ENCODE data around the gene RTP2. TPM values are rescaled to one million over a fixed set of nuclear protein-coding genes. Genes with fewer than 3 reads are reported as not detected.

The RTP2 gene
- total and polyA plus RNA-seq, 10 of the 15 experiments (the other 5 are each of a cell fraction or from before 2014, with no cell fraction given), result not detected

- no peak for TF ChIP-seq E2F8 (IDR thresholded peaks at IDR 0.05; ENCODE audit: low read depth, partially characterized antibody)
- no peak for TF ChIP-seq RCOR1 (conservative IDR thresholded peaks at IDR 0.05; ENCODE audit: low read depth, low read length)
- peak; percentile 14 for TF ChIP-seq MEF2B (IDR thresholded peaks at IDR 0.05; ENCODE audit: partially characterized antibody, poor library complexity, severe bottlenecking)
- no peak for TF ChIP-seq POLR2AphosphoS2 (IDR thresholded peaks at IDR 0.05; ENCODE audit: low read depth, low read length)
- peak; percentile 90; the same call in 1 of the 2 replicates for TF ChIP-seq STAT1 (conservative IDR thresholded peaks at IDR 0.05)
- peak; percentile 81; the same call in 1 of the 2 replicates for TF ChIP-seq STAT3 (IDR thresholded peaks at IDR 0.05; ENCODE audit: low read depth, low read length)
- no peak for TF ChIP-seq NFYA (IDR thresholded peaks at IDR 0.05; ENCODE audit: borderline replicate concordance, low read depth, low read length)
- peak; percentile 98 for TF ChIP-seq SKIL (IDR thresholded peaks at IDR 0.05; ENCODE audit: low read depth, poor library complexity, severe bottlenecking)
- no peak for TF ChIP-seq MTA3 (IDR thresholded peaks at IDR 0.05; ENCODE audit: borderline replicate concordance, low read length)
- TF ChIP-seq ZNF592 (IDR thresholded peaks at IDR 0.05), result no peak
- no peak for TF ChIP-seq FOS (IDR thresholded peaks at IDR 0.05; ENCODE audit: borderline replicate concordance, extremely low read depth, insufficient read length)
- TF ChIP-seq REST (IDR thresholded peaks at IDR 0.05; ENCODE audit: low read depth, low read length), result no peak
- no peak for TF ChIP-seq LARP7 (IDR thresholded peaks at IDR 0.05)
- TF ChIP-seq RAD51 (IDR thresholded peaks at IDR 0.05), result peak; percentile 94
- no peak for TF ChIP-seq RFX5 (IDR thresholded peaks at IDR 0.05; ENCODE audit: low read depth, low read length)
- TF ChIP-seq PML (IDR thresholded peaks at IDR 0.05; ENCODE audit: low read length), result no peak
Observed at GRCh38 chr3:187745201-187746058, 43.1 kb upstream of the RTP2 start, which contains the start of gene BCL6 (continued).

Data from GM12878 (cell line).